GM19438 (cell line): Measurements from ENCODE around the gene DUSP7.

Experiments used
- ATAC-seq: cut with Tn5 transposase; IDR thresholded peaks from one replicate; pipeline ENCODE4 v1.9.1; 2021; ENCODE audit warnings: low read depth; ENCODE audit not compliant: unreplicated experiment

Gene DUSP7

GRCh38 chr3:52056521-52056967 lies at the start of gene DUSP7:
Gene DUSP7, minus strand, starts transcription at chr3:52056571. Its CDS starts 205 bp downstream, at chr3:52056366.
- ATAC-seq: peak; percentile 22

- no peak for ATAC-seq
Observed at GRCh38 chr3:52104684-52105640, 48.6 kb upstream of the DUSP7 start.

- no peak for ATAC-seq
Observed at GRCh38 chr3:52102934-52103333, 46.6 kb upstream of the DUSP7 start.

GRCh38 chr3:52099001-52099401 lies 42.6 kb upstream of the DUSP7 start:
- no peak for ATAC-seq

GRCh38 chr3:52097851-52098507 lies 41.6 kb upstream of the DUSP7 start:
- no peak for ATAC-seq

GRCh38 chr3:52095990-52096775 lies 39.8 kb upstream of the DUSP7 start:
- ATAC-seq: no peak

GRCh38 chr3:52094571-52095485 lies 38.5 kb upstream of the DUSP7 start:
- no peak for ATAC-seq

GRCh38 chr3:52093756-52094545 lies 37.6 kb upstream of the DUSP7 start:
- no peak for ATAC-seq

GRCh38 chr3:52092891-52093290 lies 36.5 kb upstream of the DUSP7 start:
- no peak for ATAC-seq

- no peak for ATAC-seq
Observed at GRCh38 chr3:52092271-52092660, 35.9 kb upstream of the DUSP7 start.

GRCh38 chr3:52091586-52092270 lies 35.4 kb upstream of the DUSP7 start:
- no peak for ATAC-seq

- no peak for ATAC-seq
Observed at GRCh38 chr3:52090933-52091468, 34.6 kb upstream of the DUSP7 start.

GRCh38 chr3:52090131-52090932 lies 34.0 kb upstream of the DUSP7 start:
- ATAC-seq: no peak

- ATAC-seq: no peak
Observed at GRCh38 chr3:52089691-52090090, 33.3 kb upstream of the DUSP7 start.

- ATAC-seq: no peak
Observed at GRCh38 chr3:52088445-52089367, 32.3 kb upstream of the DUSP7 start.

- ATAC-seq: no peak
Observed at GRCh38 chr3:52087731-52088130, 31.4 kb upstream of the DUSP7 start.
